Uterus (tissue), 4 donors: ENCODE data around the gene ELF2. TPM values are rescaled to one million over a fixed set of nuclear protein-coding genes. Genes with fewer than 3 reads are reported as not detected.
A peak's percentile ranks its signal among the peaks of the same experiment; 100 is the strongest.

Experiments
- DNase-seq, 2 donors: peaks; one replicate each; pipeline ENCODE4 v3.0.0-alpha.2; 2019 to 2020
- H3K27ac ChIP-seq, 2 donors: fragments of 200-600 bp; sonication (generic); 1 replicate in 1 of 2; 2 replicates in 1 of 2; pipeline ENCODE4 v1.5.1; 2016 to 2018
- H3K27me3 ChIP-seq, 2 donors: fragments of 200-600 bp; sonication (generic); one replicate each; pipeline ENCODE4 v1.5.1; 2018 to 2019; ENCODE audit warnings: control low read depth in 1 of 2
- H3K36me3 ChIP-seq, 2 donors: fragments of 200-600 bp; sonication (generic); one replicate each; pipeline ENCODE4 v1.5.1; 2019; ENCODE audit warnings: control low read depth in 1 of 2
- H3K4me1 ChIP-seq, 2 donors: fragments of 200-600 bp; sonication (generic); one replicate each; pipeline ENCODE4 v1.5.1; 2018 to 2019; ENCODE audit warnings: control low read depth in 1 of 2
- H3K4me3 ChIP-seq, 2 donors: fragments of 200-600 bp; sonication (generic); 1 replicate in 1 of 2; 2 replicates in 1 of 2; pipeline ENCODE4 v1.5.1; 2018 to 2019; ENCODE audit warnings: mild to moderate bottlenecking in 1 of 2
- H3K9me3 ChIP-seq, 2 donors: fragments of 200-600 bp; sonication (generic); one replicate each; pipeline ENCODE4 v1.5.1; 2019; ENCODE audit warnings: control low read depth in 1 of 2
- CTCF ChIP-seq, 4 experiments: fragments of 200-600 bp in 2 of 4; fragments of 450-650 bp in 2 of 4; sonication (generic) in 2 of 4; IDR thresholded peaks; one replicate each; pipeline ENCODE4 v1.5.1; 2016 to 2019; ENCODE audit warnings: antibody characterized with exemption in 4 of 4, mild to moderate bottlenecking in 2 of 4, moderate library complexity in 1 of 4
- POLR2A ChIP-seq, 2 donors: fragments of 450-650 bp; IDR thresholded peaks; one replicate each; pipeline ENCODE4 v1.6.1; 2016; ENCODE audit warnings: antibody characterized with exemption in 2 of 2, mild to moderate bottlenecking in 1 of 2, moderate library complexity in 1 of 2
- intact Hi-C: fragments of 100-400 bp; cut with DNase I; formaldehyde crosslinking; loops from one replicate; pipeline ENCODE4 v1.15.1; 2023; ENCODE audit warnings: low total_unique reads
- total RNA-seq, 4 donors: library from RNA; depleted of rRNA in 3 of 4; stranded (reverse); fragments of >200 nt in 3 of 4; gene quantifications; one replicate each; pipeline versions ENCODE4 v1.1.0 to v1.2.4, GENCODE V29; 2014 to 2023
- donor health status: DM: yes; HTN: yes; CAD: no.

Gene ELF2
- total RNA-seq, 4 donors from 2014 or later: 65.8 to 103 (median 86.0) TPM

DNA sequence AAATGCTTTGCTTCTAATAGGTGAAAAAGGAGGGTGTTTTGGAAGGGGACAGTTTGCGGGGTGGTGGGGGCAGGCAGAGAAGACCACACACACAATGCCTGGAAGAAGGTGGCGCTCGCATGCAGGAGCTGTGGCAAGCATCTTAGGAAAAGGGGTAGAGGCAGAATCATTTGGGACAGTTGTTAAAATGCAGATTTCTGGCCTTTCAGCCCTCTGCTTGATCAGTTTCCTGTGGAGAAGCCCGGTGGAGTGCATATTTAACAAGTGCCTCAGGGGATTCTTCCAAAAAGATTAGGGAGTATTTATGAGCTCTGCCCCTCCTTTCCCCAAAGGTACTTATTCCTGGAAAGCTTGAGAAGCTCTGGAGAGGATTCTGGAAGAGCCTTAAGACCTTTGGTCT is 156.6 kb downstream of the ELF2 start:
- no peak for DNase-seq
- intact Hi-C loops: no loop called here
- Histone ChIP-seq H3K9me3 (no peaks in the 10 kb centered on the region), H3K27ac (no peak overlapping the region), H3K4me1 (no peaks in the 10 kb centered on the region), H3K4me3 (no peak overlapping the region), H3K36me3 (no peaks in the 10 kb centered on the region), H3K27me3 (no peaks in the 10 kb centered on the region)
- no peak for TF ChIP-seq POLR2A (IDR thresholded peaks at IDR 0.05)
- TF ChIP-seq CTCF (IDR thresholded peaks at IDR 0.05): no peak

DNA sequence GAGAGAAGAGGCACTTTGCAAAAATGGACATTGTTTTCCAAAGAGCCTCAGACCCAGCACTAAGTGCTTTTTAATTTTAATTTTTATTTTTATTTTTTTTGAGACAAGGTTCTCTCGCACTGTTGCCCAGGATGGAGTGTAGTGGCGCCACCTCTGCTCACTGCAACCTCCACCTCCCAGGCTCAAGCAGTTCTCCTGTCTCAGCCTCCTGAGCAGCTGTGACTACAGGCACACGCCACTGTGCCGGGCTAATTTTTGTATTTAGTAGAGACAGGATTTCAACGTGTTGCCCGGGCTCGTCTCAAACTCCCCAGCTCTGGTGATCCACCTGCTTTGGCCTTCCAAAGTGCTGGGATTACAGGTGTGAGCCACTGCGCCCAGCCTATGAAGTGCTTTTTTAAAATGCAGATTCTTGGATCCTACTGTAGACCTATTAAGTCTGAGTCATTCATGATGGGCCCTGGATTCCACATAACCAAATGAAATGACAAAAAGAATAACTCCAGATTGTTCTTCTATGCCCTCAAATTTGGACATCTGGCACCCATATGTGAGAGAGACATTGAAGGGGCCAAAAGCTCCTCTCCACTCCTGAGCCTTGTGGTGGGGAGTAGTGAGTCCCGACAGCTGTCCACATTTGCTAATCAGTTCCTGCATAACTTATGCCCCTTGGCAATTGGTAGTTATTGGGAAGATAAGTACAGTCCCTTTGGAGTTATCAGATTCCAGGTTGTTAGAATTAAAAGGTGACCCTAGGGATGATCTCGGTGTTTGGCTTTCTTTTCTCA is 157.9 kb downstream of the ELF2 start:
- no peak for DNase-seq
- Histone ChIP-seq H3K4me1 (no peaks in the 10 kb centered on the region), H3K27ac (no peak overlapping the region), H3K36me3 (no peaks in the 10 kb centered on the region), H3K9me3 (no peaks in the 10 kb centered on the region), H3K27me3 (no peaks in the 10 kb centered on the region), H3K4me3 (no peak overlapping the region)
- TF ChIP-seq CTCF (IDR thresholded peaks at IDR 0.05) (no peak), POLR2A (IDR thresholded peaks at IDR 0.05) (no peak)
- intact Hi-C loops: no loop called here

DNA sequence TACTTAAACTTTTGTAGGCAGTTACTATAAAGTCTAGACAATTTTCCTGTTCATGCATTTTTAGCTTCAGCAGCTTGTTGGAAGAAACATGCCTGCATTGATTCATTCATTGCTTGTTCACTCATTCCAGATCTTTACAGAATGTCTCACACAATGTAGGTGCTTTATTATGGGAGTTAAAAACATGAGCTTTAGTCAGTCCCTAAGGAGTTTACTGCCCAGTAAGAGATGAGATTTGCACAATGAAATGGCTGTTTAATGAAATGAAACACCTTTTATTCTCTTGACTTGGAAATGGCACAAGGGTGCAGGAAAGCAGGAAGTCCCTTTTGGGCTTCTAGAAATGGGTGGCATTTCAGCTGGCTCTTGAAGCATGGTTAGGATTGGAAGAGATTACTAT is 158.5 kb downstream of the ELF2 start:
- no peak for DNase-seq
- Histone ChIP-seq H3K36me3 (no peaks in the 10 kb centered on the region), H3K27ac (no peak overlapping the region), H3K4me3 (no peak overlapping the region), H3K27me3 (no peaks in the 10 kb centered on the region), H3K9me3 (no peaks in the 10 kb centered on the region), H3K4me1 (no peaks in the 10 kb centered on the region)
- intact Hi-C loops: no loop called here
- TF ChIP-seq CTCF (IDR thresholded peaks at IDR 0.05): no peak
- no peak for TF ChIP-seq POLR2A (IDR thresholded peaks at IDR 0.05)

GRCh38 chr4:139017861-139018260 is 159.2 kb downstream of the ELF2 start:
- intact Hi-C loops: no loop called here
- no peaks in the 10 kb centered on the region for H3K27me3 ChIP-seq
- no peaks in the 10 kb centered on the region for H3K36me3 ChIP-seq
- no peaks in the 10 kb centered on the region for H3K4me1 ChIP-seq
- H3K27ac ChIP-seq: no peak overlapping the region
- no peak for DNase-seq
- H3K4me3 ChIP-seq: no peak overlapping the region
- TF ChIP-seq CTCF (IDR thresholded peaks at IDR 0.05) (no peak), POLR2A (IDR thresholded peaks at IDR 0.05) (no peak)
- H3K9me3 ChIP-seq: no peaks in the 10 kb centered on the region

DNA sequence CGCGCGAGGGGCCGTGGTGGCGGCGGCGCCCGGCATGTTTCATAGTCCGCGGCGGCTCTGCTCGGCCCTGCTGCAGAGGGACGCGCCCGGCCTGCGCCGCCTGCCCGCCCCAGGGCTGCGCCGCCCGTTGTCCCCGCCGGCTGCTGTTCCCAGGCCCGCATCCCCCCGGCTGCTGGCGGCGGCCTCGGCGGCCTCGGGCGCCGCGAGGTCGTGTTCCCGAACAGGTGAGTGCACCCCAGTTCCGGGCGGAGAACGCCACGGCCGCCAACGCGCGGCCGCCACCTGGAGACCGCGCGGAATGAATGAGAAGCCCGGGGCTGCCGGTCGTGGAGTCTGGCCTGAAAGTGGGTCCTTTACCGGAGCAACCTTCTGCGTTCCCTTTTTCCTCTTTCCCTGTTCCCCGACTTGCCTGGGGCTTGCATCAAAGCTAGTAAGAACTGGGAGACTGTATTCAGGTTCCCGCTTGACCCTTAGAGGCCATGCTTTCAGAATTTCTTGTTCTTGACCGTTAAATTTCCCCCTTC is 161.0 kb downstream of the ELF2 start:
- H3K27ac ChIP-seq: peak overlapping the region; percentile 83 to 87
- no peaks in the 10 kb centered on the region for H3K4me1 ChIP-seq
- intact Hi-C loops: no loop called here
- no peaks in the 10 kb centered on the region for H3K27me3 ChIP-seq
- no peaks in the 10 kb centered on the region for H3K9me3 ChIP-seq
- DNase-seq: no peak
- no peaks in the 10 kb centered on the region for H3K36me3 ChIP-seq
- TF ChIP-seq POLR2A (IDR thresholded peaks at IDR 0.05) (no peak), CTCF (IDR thresholded peaks at IDR 0.05) (no peak)
- H3K4me3 ChIP-seq: peak overlapping the region; percentile 26 to 71
